SJSA1 (cell line): Measurements from ENCODE around the gene PSMA7. TPM values are rescaled to one million over a fixed set of nuclear protein-coding genes. Genes with fewer than 3 reads are reported as not detected.

Source experiments
- DNase-seq, 2 experiments: peaks; one replicate each; pipeline ENCODE4 v3.0.0-alpha.2; 2015 to 2020; ENCODE audit warnings: low spot score in 2 of 2, low read depth in 1 of 2
- H3K27ac ChIP-seq: fragments of 250-450 bp; sonication (Bioruptor Pico); 2 replicates; pipeline ENCODE4 v1.5.1; 2020; ENCODE audit warnings: mild to moderate bottlenecking, moderate library complexity
- H3K27me3 ChIP-seq: fragments of 250-450 bp; sonication (Bioruptor Pico); replicated peaks from 2 replicates; pipeline ENCODE4 v1.5.1; 2020; ENCODE audit warnings: mild to moderate bottlenecking, moderate library complexity
- H3K36me3 ChIP-seq: fragments of 250-450 bp; sonication (Bioruptor Pico); 2 replicates; pipeline ENCODE4 v1.5.1; 2020; ENCODE audit warnings: mild to moderate bottlenecking
- H3K4me1 ChIP-seq: fragments of 250-450 bp; sonication (Bioruptor Pico); replicated peaks from 2 replicates; pipeline ENCODE4 v1.6.1; 2021; ENCODE audit warnings: mild to moderate bottlenecking
- H3K4me3 ChIP-seq: fragments of 250-450 bp; sonication (Bioruptor Pico); 2 replicates; pipeline ENCODE4 v1.5.1; 2020; ENCODE audit warnings: mild to moderate bottlenecking
- H3K9me3 ChIP-seq: fragments of 250-450 bp; sonication (Bioruptor Pico); replicated peaks from 2 replicates; pipeline ENCODE4 v1.5.1; 2020; ENCODE audit warnings: mild to moderate bottlenecking
- total RNA-seq: library from RNA; depleted of rRNA; stranded (reverse); fragments of >200 nt; shearing (Covaris generic); gene quantifications from 2 replicates; pipeline ENCODE4 v1.2.3, GENCODE V29; 2014

Gene PSMA7
- total RNA-seq, 1 experiment from 2014 or later: 782 TPM

DNA sequence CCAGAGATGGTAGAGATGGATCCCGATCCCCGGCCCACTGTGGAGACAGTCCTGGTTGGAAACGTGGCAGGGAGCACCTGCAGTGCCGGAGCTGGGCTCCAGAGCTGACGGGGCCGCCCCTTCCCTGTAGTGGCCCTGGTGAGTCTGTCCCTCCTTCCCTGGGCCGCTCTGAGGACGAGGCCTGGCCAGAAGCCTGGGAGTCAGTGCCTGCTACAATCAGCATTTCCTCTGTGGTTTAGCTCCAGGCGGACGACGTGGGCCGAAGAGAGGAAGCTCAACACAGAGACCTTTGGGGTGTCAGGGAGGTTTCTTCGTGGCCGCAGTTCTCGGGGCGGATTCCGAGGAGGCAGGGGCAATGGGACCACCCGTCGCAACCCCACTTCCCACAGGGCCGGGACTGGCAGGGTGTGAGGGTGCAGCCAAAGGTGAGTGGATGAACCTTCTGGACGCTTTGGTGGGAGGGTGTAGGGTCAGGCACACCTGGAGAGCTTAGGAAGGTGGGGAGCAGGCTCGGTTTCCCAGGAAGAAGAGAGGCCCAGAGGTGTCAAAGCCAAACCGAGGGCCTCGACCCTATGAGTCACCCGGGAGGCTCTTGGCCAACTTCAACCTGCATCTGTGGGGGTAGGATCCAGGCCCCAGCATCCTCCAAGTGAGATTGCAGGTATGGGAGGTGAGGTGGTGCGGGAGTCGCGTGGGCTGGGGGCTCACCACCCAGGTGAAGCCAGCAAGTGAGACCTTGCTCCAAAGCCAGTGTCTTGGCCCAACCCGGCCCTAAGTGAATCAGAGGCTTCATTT lies 9.9 kb downstream of the PSMA7 start:
- Histone ChIP-seq H3K4me3 (no peak overlapping the region), H3K4me1 (no peaks in the 10 kb centered on the region), H3K27ac (no peak overlapping the region), H3K9me3 (no peaks in the 10 kb centered on the region), H3K36me3 (peaks cover 96% of the 10 kb centered on the region), H3K27me3 (no peaks in the 10 kb centered on the region)
- DNase-seq: no peak

DNA sequence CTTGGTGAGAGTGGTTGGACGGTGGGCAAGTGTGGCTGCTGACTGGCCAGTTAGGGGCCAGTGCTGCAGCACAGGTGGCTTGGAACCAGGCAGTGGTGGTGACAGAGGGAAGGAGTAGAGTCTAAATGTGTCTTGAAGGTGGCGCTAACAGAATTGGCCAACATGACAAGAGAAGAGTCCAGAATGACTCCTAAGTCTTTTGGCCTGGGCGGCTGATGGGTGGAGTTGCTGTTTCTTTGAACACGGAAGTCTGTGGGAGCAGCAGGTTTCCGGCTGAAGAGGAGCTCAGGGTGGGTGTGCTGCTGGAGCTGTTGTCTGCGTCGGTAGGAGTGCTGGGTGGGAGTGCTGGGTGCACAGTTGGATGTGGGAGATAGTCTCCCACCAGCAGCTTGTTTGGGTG lies 10.8 kb downstream of the PSMA7 start:
- no peaks in the 10 kb centered on the region for H3K27me3 ChIP-seq
- no peak overlapping the region for H3K27ac ChIP-seq
- H3K4me3 ChIP-seq: no peak overlapping the region
- no peaks in the 10 kb centered on the region for H3K4me1 ChIP-seq
- H3K9me3 ChIP-seq: no peaks in the 10 kb centered on the region
- no peak for DNase-seq
- peaks cover 96% of the 10 kb centered on the region for H3K36me3 ChIP-seq

- H3K4me1 ChIP-seq: no peaks in the 10 kb centered on the region
- peaks cover 96% of the 10 kb centered on the region for H3K36me3 ChIP-seq
- no peaks in the 10 kb centered on the region for H3K27me3 ChIP-seq
- H3K9me3 ChIP-seq: no peaks in the 10 kb centered on the region
- no peak overlapping the region for H3K4me3 ChIP-seq
- DNase-seq: no peak
- H3K27ac ChIP-seq: no peak overlapping the region
Observed at GRCh38 chr20:62131560-62132320, 11.5 kb downstream of the PSMA7 start.

- no peak for DNase-seq
- no peaks in the 10 kb centered on the region for H3K9me3 ChIP-seq
- H3K4me3 ChIP-seq: no peak overlapping the region
- H3K36me3 ChIP-seq: peaks cover 96% of the 10 kb centered on the region
- no peak overlapping the region for H3K27ac ChIP-seq
- no peaks in the 10 kb centered on the region for H3K27me3 ChIP-seq
- no peaks in the 10 kb centered on the region for H3K4me1 ChIP-seq
Observed at GRCh38 chr20:62129731-62130531, 13.3 kb downstream of the PSMA7 start.

DNA sequence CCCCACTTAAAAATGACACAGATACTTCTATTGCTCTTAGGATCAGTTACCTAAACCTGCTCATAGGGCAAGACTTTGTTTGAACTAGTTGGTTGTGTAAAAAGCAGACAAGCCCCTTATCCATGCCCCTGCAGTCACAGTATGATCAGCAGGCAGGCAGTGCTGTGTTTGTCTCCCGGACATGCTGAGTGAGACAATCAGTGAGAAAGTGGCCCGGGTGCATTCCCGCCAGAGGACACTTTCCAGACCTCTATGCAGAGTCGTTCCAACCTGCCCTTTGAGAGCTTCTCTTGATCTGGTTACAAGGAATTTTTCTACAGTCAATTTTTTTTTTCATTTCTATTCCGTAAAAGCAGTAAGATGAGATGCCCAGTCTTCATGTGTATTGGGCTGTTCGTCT lies 14.7 kb downstream of the PSMA7 start:
- no peak overlapping the region for H3K27ac ChIP-seq
- no peaks in the 10 kb centered on the region for H3K9me3 ChIP-seq
- H3K4me1 ChIP-seq: peaks cover 4% of the 10 kb centered on the region
- peaks cover 96% of the 10 kb centered on the region for H3K36me3 ChIP-seq
- H3K4me3 ChIP-seq: no peak overlapping the region
- H3K27me3 ChIP-seq: no peaks in the 10 kb centered on the region
- no peak for DNase-seq

DNA sequence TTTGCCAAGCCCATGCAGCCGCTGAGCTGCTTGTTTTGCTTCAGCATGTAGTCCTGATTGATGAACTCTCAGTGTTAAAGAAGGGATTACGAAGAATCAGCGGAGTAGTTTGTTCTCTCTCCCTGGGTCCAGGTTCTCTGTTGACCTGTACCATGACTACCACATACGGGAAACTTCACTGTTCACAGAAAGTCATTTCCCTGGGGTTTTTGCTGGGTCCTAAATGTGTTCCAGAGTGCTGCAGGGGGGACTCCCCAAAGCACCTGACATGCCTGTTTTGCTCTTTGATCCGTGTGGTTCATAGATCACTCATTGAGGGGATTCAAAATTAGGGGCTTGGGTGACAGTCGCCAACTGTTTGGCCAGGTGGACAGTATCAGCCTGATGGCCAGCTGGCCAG lies 15.4 kb downstream of the PSMA7 start:
- H3K4me3 ChIP-seq: no peak overlapping the region
- H3K9me3 ChIP-seq: no peaks in the 10 kb centered on the region
- no peak for DNase-seq
- H3K4me1 ChIP-seq: peaks cover 10% of the 10 kb centered on the region
- peaks cover 93% of the 10 kb centered on the region for H3K36me3 ChIP-seq
- H3K27ac ChIP-seq: no peak overlapping the region
- no peaks in the 10 kb centered on the region for H3K27me3 ChIP-seq

- H3K27me3 ChIP-seq: no peaks in the 10 kb centered on the region
- no peak overlapping the region for H3K27ac ChIP-seq
- H3K4me1 ChIP-seq: peaks cover 10% of the 10 kb centered on the region
- H3K4me3 ChIP-seq: no peak overlapping the region
- DNase-seq: no peak
- H3K9me3 ChIP-seq: no peaks in the 10 kb centered on the region
- H3K36me3 ChIP-seq: peaks cover 81% of the 10 kb centered on the region
Observed at GRCh38 chr20:62126141-62126540, 17.1 kb downstream of the PSMA7 start.

DNA sequence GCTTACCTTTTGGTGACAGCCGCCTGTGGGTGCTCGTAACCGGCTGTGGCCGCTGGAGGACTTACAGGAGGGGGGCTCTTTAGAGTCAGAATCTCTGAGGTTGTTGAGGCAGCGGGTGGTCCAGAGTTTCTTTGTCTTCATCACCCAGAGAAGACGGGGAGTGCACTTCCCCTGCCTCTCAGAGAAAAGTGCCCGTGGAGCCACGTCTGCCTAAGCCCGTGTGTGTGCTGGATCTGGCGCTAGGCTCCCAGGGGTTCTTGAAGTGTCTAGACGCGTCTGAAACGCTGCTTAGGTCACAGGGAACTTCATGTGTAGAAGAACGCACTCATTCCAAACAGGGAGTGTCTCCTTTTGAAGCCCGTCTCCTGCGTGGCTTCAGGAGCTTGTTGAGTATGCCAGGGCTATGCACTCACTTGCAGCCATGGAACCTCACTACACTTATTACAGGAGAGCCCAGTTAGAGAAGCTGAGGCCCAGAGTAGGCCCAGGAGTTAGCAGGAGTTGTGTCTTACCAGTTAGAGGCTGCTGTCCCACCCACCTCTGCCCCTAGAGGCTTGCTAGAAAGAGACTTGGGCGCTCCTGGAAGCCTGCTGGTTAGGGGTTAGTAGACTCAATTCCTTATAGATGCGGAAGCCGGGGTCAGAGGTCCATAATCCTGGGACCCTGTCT lies 19.6 kb downstream of the PSMA7 start:
- no peak overlapping the region for H3K27ac ChIP-seq
- DNase-seq: no peak
- H3K27me3 ChIP-seq: peaks cover under 1% of the 10 kb centered on the region

DNA sequence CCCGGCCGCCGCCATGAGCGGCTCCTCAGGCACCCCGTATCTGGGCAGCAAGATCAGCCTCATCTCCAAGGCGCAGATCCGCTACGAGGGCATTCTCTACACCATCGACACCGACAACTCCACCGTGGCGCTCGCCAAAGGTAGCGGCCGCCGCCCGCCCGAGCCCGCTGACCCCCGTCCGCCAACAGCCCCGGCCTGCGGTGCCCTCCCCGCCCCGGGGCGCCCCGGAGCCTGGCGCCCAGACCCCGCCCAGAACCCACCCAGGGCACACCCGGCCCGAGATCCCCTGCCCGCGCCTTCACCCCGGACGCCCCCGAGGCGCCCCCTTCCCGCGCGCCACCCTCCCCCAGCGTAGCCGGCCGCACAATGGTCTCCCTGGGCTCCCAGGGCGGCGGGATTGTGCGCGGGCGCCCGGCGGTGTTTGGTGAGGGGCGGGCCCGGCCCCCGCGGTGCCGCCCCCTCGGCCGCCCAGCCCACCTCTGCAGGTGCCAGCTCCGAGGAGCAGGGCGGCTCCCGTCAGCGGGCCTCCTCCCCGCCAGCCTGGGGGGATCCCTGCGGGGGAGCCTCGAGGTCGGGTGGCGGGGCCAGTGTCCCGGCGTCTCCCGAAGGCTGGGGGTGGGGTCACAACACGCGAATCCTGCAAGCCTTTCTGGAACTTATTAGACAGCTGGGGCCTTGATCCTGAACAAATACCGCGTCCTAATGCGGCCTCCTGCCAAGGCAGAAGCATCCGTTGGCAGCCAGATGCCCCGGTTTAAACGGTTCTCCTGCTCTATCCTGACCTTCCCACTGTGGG lies 20.3 kb downstream of the PSMA7 start:
- peak in 1 of 2 experiments; percentile 25 for DNase-seq
- peaks cover 10% of the 10 kb centered on the region for H3K4me1 ChIP-seq
- H3K27ac ChIP-seq: no peak overlapping the region
- peaks cover 49% of the 10 kb centered on the region for H3K36me3 ChIP-seq
- peaks cover 8% of the 10 kb centered on the region for H3K27me3 ChIP-seq
- no peaks in the 10 kb centered on the region for H3K9me3 ChIP-seq
- H3K4me3 ChIP-seq: peak overlapping the region; percentile 64

More for the DNA sequence above, 19.6 kb downstream of the PSMA7 start:
- peaks cover 57% of the 10 kb centered on the region for H3K36me3 ChIP-seq
- H3K9me3 ChIP-seq: no peaks in the 10 kb centered on the region
- peaks cover 10% of the 10 kb centered on the region for H3K4me1 ChIP-seq
- H3K4me3 ChIP-seq: peak overlapping the region; percentile 64

DNA sequence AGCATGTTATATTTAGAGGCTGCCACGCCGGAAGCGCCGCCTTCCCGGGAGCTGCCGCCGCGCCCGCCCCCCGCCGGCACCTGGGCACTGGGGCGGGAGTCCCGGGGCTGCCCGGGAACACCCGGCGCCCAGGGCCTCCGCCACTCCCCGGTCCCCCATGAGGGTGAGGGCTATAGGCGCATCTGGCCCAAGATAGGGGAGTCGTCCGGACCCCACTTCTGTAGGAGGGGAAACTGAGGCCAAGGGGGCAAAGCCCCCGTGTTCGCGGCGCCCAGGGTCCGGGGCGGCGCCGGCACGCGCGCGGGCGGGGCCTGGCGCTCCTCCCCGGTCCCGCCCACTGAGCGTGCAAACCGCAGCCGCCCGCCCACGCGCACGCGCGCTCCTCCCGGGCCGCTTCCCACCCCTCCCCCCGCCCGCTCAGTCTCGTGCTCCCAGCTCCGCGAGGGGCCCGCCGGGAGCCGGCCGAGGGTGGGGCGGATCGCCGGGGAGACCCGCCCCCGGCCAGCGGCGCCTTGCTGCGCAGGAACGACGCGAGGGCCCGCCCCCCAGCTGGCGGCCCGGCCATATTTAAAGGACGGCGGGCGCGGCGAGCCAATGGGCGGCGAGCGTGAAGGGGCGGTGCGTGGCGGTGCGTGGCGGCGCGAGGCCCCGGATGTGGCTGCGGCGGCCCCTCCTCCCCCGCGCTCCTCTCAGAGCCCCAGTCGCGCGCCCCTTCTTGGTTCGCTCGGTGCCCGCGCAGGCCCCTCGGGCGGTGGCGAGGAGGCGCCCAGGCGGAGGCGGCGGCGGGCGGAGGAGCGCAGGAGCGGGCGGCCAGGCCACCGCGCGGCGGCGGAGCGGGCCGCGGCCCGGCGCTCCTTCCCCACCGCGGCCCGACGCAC lies 21.2 kb downstream of the PSMA7 start, which contains the start of gene LSM14B:
TSS of gene LSM14B (plus strand) at position 700 of the 878 bp plus-strand sequence. CDS start 192 bp downstream, outside the sequence.
- H3K36me3 ChIP-seq: peaks cover 41% of the 10 kb centered on the region
- H3K4me3 ChIP-seq: peak within 1 kb of the TSS; percentile 64
- peak within 1 kb of the TSS; percentile 46 for H3K27ac ChIP-seq
- H3K4me1 ChIP-seq: peaks cover 10% of the 10 kb centered on the region
- H3K27me3 ChIP-seq: peaks cover 14% of the 10 kb centered on the region
- peak; percentile 96 to 98 for DNase-seq
- peaks cover under 1% of the 10 kb centered on the region; the same call in 1 of the 2 replicates for H3K9me3 ChIP-seq

DNA sequence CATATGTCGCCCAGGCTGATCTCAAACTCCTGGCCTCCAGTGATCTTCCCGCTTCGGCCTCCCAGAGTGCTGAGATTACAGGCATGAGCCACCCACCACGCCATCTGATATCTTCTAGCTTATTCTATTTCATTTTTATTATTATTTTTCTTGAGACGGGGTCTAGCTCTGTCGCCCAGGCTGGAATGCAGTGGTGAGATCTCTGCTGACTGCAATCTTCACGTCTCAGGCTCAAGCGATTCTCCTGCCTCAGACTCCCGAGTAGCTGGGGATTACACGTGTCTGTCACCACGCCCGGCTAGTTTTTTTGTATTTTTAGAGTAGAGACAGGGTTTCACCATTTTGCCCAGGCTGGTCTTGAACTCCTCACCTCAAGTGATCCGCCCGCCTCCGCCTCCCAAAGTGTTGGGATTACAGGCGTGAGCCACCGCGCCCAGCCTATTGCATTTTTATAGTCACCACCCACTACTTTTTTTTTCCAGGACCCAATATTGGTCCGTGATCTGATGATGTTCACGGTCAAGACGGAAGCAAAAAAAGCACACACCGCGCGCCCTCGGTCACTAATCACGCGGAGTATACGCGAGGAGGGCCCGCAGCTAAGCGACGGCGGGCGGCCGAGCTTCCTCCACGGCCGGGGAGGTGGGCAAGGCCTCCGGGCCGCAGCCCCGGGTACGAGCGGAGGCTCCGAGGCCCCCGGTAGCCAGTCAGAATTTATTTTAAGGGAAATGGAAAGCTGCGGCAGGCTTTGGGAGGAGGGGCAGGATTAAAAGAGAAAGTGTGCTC lies 22.0 kb downstream of the PSMA7 start:
- Histone ChIP-seq H3K27ac (peak overlapping the region; percentile 46), H3K9me3 (peaks cover 4% of the 10 kb centered on the region; the same call in 1 of the 2 replicates), H3K4me3 (peak overlapping the region; percentile 64), H3K27me3 (peaks cover 16% of the 10 kb centered on the region), H3K36me3 (peaks cover 33% of the 10 kb centered on the region), H3K4me1 (peaks cover 10% of the 10 kb centered on the region)
- DNase-seq: no peak
